GM13977 (cell line): ENCODE results near the gene ZNF280B.

Experiments
- DNase-seq: peaks from one replicate; pipeline ENCODE4 v3.0.0; 2012; ENCODE audit warnings: low spot score
- in situ Hi-C: fragments of 300-500 bp; cut with MboI; formaldehyde crosslinking; loops from one replicate; pipeline ENCODE4 v1.12.0; 2022; ENCODE audit warnings: low sequenced_read_pairs, low pct_unique_long_range_greater_than_20kb, mixed read lengths, inconsistent platforms; ENCODE audit not compliant: unreplicated experiment
- TF ChIP-seq, protein P1 (sequence below): IDR thresholded peaks from 2 replicates; pipeline ENCODE4 v1.5.1; 2012; ENCODE audit warnings: mild to moderate bottlenecking, control low read depth; ENCODE audit not compliant: insufficient read depth; ENCODE audit errors: extremely low read depth, missing control alignments

Gene ZNF280B

DNA sequence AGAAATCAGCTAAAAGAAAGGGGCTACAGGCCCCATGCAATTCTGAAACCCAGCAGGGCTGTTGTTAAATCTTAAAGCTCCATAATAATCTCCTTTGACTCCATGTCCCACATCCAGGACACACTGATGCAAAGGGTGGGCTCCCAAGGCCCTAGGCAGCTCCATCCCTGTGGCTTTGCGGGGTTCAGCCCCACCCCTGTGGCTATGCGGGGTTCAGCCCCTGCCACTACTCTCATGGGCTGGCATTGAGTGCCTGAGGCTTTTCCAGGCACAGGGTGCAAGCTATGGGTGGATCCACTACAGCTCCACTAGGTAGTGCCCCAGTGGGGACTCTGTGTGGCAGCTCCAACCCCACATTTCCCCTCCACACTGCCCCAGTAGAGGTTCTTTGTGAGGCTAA lies 20.2 kb upstream of the ZNF280B start:
- in situ Hi-C loops: no loop called here
- DNase-seq: no peak
- TF ChIP-seq, protein P1, sequence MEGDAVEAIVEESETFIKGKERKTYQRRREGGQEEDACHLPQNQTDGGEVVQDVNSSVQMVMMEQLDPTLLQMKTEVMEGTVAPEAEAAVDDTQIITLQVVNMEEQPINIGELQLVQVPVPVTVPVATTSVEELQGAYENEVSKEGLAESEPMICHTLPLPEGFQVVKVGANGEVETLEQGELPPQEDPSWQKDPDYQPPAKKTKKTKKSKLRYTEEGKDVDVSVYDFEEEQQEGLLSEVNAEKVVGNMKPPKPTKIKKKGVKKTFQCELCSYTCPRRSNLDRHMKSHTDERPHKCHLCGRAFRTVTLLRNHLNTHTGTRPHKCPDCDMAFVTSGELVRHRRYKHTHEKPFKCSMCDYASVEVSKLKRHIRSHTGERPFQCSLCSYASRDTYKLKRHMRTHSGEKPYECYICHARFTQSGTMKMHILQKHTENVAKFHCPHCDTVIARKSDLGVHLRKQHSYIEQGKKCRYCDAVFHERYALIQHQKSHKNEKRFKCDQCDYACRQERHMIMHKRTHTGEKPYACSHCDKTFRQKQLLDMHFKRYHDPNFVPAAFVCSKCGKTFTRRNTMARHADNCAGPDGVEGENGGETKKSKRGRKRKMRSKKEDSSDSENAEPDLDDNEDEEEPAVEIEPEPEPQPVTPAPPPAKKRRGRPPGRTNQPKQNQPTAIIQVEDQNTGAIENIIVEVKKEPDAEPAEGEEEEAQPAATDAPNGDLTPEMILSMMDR: no peak

DNA sequence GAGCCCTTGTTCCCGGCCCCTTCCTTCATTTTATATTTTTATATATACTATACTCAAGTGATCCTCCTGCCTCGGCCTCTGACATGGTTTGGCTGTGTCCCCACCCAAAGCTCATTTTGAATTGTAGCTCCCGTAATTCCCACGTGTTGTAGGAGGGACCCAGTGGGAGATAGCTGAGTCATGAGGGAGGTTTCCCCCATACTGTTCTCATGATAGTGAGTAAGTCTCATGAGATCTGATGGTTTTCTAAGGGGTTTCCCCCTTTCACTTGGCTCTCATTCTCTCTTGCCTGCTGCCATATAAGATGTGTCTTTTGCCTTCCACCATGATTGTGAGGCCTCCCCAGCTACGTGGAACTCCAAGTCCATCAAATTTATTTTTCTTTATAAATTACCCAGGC lies 18.8 kb upstream of the ZNF280B start:
- no peak for DNase-seq
- TF ChIP-seq, protein P1: no peak
- in situ Hi-C loops: no loop called here

DNA sequence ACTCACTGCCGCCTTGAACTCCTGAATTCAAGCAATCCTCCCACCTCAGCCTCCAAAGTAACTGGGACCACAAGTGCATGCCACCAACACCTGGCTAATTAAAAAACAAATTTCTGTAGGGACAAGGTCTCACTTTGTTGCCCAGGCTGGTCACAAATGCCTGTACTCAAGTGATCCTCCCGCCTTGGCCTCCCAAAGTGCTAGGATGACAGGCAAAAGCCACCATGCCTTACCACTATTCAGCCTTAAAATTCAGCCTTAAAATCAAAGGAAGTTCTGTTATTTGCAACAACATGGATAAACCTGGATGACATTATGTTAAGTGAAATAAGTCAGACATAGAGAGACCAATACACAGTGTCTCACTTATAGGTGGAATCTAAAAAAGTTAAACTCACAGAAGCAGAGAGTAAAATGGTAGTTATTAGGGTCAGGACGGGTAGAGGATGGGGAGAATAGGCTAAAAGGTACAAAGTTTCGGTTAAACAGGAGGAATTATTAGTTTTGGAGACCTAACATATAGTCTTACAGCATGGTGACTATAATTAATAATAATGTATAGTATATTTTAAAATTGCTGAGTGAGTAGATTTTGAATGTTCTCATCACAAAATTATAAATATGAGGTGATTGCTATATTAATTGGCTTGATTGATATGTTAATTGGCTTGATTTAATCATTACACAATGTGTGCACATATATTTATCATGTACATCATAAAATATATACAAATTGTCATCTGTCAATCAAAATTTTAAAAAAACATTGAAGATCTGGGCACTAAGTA lies 17.8 kb upstream of the ZNF280B start:
- no peak for DNase-seq
- TF ChIP-seq, protein P1: no peak
- in situ Hi-C loops: no loop called here

DNA sequence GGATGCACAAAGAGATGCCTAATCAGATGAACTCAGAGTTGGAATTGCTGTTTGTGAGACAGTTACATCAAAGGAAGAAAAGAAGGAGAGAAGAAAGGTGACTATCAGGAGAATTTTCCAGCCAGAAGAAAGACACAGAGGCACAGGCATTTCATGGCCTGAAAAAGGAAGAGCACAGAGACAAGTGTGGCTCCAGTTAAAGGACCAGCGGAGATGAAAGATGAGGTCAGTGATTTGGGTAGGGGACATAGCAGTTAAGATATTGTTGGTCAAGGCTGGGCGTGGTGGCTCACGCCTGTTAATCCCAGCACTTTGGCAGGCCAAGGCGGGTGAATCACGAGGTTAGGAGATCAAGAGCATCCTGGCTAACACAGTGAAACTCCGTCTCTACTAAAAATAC lies 15.0 kb upstream of the ZNF280B start:
- DNase-seq: no peak
- in situ Hi-C loops: no loop called here
- TF ChIP-seq, protein P1: no peak

DNA sequence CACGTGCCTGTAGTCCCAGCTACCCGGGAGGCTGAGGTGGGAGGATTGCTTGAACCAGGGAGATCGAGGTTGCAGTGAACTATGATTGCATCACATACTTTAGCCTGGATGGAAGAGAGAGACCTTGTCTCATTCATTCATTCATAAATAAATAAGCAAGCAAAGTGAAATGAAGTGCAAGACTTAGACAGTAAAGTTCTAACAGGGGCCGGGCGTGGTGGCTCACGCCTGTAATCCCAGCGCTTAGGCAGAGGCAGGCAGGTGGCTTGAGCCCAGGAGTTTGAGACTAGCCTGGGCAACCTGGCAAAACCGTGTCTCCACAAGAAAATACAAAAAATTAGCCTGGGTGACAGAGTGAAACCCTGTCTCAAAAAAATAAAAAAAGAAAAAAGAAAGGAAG lies 13.1 kb upstream of the ZNF280B start:
- in situ Hi-C loops: no loop called here
- TF ChIP-seq, protein P1: no peak
- no peak for DNase-seq

DNA sequence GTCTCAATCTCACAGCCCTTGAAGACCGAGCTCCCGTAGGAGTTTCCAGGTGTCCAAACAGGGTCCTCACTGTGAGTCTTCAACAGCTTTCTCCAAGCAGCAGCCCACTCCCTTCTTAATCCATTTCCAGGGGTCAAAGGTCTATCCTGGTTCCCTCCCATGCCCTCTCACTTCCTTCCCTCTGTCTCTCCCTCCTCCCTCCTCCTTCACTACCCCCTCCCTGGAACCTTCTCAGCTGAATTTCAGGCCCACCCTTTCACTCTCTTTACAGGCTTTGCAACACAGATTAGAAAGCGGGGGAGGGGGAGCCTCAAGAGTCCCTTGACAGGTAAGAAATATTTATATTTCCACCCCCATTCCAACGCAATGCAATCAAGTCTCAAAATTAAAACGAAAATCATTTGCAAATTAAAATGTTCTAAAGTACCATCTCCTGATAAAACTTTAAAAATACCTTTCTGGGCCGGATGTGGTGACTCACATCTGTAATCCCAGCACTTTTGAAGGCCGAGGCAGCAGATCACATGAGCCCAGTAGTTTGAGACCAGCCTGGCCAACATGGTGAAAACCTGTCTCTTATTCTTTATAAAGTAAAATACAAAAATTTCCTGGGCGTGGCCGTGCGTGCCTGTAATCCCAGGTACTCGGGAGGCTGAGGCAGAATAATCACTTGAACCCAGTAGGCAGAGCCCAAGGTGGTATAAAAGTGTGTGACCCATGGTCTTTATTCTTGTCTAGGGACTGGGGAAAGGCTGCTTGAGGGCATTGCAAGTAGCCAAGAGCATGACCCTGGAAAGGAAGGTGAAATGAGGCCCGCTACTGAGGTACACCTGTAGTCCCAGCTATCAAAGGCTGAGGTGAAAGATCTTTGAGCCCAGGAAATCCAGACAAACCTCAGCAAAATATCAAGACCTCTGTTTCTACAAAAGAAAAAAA lies 12.4 kb upstream of the ZNF280B start:
- in situ Hi-C loops: no loop called here
- TF ChIP-seq, protein P1: no peak
- no peak for DNase-seq
